ENCODE results near the gene ELL2.
A peak's percentile ranks its signal among the peaks of the same experiment; 100 is the strongest.

Gene ELL2

DNA sequence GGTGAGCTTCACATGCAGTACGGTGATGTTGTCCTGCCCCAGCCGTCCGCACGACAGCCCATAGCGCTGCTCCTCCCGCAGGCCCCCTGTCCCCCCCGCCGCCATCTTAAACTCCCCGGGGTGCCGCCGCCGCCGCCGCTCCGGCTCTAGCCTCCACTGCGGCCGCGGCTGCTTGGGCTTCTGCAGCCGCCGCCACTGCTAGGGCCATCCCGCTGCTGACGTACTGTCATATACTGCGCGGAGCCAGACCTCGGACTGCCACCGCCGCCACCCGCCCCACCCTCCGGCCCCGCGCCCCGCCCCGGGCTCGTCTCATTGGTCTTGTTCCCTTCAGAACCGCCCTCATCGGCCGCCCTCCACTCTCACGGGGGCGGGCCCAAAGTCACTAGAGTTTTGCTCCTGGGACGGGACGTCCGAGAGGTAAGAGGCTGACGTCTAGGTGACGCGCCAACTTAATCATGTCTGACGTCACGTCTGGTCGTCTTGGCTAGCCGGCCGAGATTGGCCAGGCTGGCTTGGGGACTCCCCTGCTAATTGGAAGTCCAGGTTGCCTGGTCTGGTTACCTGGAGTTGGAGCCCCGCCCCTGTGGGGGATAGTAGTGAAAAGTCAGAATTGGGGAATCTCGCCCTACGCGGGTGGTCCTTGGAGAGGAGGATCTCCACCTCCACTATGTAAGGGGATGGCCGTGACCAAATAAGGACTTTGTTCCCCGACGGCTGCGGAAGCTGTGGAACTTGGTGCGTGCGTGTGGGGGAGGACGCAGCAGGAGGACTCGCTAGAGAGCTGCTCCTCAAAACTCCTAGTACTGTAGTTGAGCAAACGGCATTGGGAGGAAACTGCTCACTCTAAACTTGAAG is at the start of gene ELL2:
TSS of gene ELL2 (minus strand) at position 235 of the 858 bp plus-strand sequence. CDS start at position 105, 130 bp downstream.
- DNase-seq (ENCODE audit: low spot score) (peak; percentile 95), FAIRE-seq (peak; percentile 53)

- FAIRE-seq (no peak), DNase-seq (ENCODE audit: low spot score) (no peak)
These were observed 47.5 kb upstream of the ELL2 start for GRCh38 chr5:96008987-96009647.

GRCh38 chr5:96008487-96008886 is 46.8 kb upstream of the ELL2 start:
- DNase-seq (ENCODE audit: low spot score) (no peak), FAIRE-seq (no peak)

DNA sequence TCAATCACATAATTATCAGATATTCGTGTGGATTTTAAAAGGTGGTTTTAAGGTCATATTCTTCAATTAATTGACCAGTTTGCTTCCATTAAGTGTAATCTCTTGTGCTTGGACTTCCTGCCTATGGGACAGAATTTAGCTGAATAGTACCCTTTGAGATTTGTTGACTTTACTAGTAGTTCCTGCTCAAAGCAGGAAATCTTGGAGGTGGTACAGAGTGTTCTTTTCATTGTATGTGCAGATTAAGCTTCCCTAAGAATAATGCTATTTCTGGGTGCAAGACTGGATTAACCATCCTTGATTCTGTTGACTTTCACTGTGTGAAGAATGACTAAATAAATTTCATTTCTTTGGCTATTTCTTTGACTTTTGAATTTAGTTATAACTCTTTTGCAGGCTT is 45.4 kb upstream of the ELL2 start:
- DNase-seq (ENCODE audit: low spot score), result no peak
- no peak for FAIRE-seq

DNA sequence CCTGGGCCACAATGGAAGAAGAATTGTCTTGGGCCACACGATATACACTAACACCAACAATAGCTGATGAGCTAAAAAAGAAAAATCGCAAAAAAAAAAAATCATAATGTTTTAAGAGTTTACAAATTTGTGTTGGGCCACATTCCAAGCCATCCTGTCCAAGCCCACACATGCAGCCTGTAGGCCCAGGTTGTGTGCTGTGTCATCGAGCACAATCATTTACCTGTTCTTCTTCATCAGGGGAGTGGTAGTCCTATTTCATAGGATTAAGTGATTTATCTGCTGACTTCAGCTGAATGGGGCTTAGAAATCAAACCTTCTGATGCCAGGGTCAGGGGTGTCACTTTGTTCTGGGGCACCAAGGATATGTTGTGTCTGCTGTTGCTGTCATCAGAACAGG is 44.6 kb upstream of the ELL2 start:
- FAIRE-seq (no peak), DNase-seq (ENCODE audit: low spot score) (no peak)

DNA sequence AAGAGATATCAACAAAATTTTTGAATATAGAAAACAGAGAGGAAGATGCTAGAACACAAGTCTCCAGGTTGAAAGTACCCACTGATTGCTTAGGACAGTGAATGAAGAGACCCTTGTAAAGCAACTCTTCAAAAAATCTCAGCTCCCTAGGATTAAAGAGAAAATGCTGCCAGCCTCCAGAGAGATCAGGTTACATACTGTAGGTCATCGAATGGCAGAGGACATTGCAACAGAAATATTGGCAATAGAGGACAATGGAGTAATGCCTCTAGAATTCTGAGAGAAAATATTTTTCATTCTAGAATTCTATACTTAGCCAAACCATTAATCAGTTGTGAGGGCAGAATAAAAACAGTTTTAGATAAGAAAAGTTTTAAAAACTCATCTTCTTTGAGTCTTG is 43.1 kb upstream of the ELL2 start:
- FAIRE-seq, result no peak
- no peak for DNase-seq (ENCODE audit: low spot score)

DNA sequence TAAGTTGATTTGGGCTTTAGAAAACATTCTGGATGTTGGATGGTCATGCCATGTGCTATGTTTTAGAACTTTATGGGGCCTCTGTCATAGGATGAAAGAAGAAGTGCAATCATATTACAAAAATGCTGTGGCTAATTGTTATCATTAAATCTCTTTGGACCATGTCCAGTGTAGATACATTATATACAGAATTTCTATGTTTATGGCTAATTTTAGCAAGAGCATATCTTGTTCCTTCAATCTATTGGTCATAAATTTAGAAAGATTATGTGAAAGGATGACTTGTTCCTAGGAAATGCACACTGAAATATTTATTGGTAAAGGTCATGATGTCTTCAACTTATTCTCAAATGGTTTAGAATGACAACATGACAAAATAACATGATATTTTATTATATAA is 42.4 kb upstream of the ELL2 start:
- DNase-seq (ENCODE audit: low spot score) (no peak), FAIRE-seq (no peak)

DNA sequence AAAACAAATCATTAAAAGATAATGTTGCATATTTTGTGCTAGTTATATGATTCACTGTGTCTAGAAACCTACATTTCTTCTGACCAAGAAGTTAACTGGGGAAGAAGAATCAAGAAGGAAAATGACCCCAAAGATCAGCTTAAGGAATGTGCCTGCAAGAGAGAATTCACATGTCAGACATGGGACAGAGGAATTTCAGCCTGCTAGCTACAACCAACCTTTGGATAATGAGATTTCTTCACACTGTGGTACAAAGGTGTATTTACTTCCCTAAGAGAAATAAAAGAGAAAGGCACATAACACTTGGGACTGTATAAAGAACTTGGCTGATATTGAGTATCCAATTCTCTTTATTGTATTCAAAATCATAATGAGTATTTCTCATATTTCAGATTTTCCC is 39.6 kb upstream of the ELL2 start:
- DNase-seq (ENCODE audit: low spot score), result no peak
- FAIRE-seq, result no peak

DNA sequence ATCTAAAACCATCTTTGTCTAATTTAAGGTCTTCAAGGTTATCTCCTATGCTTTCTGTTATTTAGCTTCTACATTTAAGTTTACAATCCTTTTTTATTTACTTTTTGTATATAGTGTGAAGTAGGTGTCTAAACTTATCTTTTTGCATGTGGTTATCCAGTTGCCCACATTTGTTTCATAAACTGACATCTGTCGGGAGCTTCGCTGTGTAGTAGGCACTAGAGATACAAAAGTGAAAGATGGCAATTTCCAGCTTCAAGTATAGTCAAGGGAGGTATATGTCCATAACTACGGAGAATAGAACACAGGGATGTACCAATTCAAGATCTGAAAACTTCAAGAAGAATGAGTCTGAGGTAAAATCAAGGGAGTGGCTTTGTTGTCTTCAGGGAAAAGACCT is 38.7 kb upstream of the ELL2 start:
- no peak for FAIRE-seq

DNA sequence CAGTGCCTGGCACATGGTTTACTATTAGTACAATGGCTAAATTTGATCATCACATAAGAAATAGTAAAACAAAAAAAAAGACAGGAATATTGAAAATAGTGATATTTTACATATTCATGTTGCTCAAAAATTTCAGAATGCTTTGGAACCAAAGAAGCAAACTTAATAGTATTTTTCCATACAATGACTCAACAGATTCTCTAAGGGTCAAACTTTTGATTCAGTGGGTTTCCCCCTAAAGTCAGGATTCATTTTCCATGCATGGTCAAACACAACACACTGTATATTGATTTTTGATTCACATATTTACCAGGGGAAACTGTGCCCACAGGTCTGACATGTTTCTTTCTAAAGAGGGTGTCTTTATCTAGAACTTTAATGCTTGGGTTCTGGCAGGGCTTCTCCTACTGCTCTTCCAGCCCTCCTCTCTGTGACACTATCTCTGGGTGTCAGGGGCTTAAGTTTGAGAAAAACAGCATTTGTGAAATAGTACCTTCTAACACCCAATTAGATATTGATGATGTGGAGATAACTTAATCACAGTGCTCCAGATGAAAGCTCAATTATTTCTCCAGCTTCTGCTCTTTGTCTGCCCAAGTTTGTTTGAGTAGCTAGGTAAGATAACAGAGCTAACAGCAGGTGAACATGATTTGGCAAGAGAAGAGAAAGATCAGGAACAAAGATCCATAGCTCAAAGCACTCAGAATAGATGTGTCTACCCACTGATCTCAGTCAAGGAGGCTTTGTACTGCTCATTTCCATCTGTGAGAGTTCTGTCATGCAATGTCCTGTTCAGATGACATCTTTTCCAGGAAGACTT is 35.5 kb upstream of the ELL2 start:
- DNase-seq (ENCODE audit: low spot score), result no peak
- no peak for FAIRE-seq

More for the DNA sequence above, 38.7 kb upstream of the ELL2 start:
- DNase-seq (ENCODE audit: low spot score), result no peak

GRCh38 chr5:95995962-95996489 is 34.4 kb upstream of the ELL2 start:
- FAIRE-seq (no peak), DNase-seq (ENCODE audit: low spot score) (no peak)

DNA sequence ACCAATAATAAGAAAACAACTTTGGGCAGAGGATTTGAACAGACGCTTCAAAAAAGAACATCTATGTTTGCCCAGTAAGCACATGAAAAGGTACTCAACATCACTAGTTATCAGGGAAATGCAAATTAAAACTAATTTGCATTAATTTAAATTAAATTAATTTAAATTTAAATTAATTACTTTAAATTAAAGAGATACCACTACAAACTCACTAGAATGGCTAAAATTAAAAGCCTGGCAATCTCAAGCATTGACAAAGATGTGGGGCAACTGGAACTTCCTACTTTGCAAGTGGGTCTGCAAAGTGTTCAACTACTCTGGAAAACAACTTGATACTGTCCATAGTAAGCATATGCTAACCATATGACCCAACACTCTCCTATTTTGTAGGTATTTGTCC is 32.1 kb upstream of the ELL2 start:
- FAIRE-seq (no peak), DNase-seq (ENCODE audit: low spot score) (no peak)

GRCh38 chr5:95993266-95993665 is 31.6 kb upstream of the ELL2 start:
- no peak for FAIRE-seq
- DNase-seq (ENCODE audit: low spot score), result no peak

- FAIRE-seq (no peak), DNase-seq (ENCODE audit: low spot score) (no peak)
These were observed 27.8 kb upstream of the ELL2 start for GRCh38 chr5:95989283-95990048.

DNA sequence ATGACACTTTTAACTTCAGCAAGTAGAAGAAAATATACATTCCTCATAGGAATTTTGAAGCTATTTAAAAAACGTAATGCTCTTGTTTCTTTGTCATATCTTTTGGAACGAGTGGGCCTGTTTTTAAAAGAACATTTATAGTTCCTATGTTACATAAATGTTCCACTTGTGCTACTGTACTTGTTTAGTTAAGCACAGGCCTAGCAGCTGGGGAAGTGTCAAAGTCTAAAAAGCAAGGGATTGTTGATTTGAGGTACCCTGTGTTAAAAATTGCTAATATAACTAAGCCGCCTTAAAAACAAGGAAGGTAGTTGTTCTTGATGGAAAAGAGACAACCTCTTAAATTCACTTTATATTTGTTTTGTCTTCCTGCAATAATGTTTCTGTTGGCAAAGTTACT is 27.2 kb upstream of the ELL2 start:
- FAIRE-seq (no peak), DNase-seq (ENCODE audit: low spot score) (no peak)

DNA sequence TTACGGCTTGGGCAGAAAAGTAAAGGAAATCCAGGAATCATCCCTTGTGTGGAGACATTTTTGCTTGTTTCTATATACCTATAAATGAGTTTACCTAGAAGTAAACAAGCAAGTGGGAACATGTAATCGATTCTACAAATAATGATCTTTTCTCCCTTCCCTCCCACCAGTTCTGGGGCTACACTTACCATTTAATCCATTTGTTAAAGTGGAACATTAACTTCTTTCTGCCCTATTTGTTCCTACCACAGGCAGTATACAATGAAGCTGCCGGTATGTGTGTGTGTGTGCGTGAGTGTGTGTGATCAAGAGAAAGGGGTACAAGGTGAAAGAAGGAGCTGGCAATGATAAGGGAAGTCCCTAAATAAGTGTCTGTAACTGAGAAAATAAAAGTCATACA is 26.4 kb upstream of the ELL2 start:
- FAIRE-seq, result no peak
- no peak for DNase-seq (ENCODE audit: low spot score)

GRCh38 chr5:95986937-95987520 is 25.4 kb upstream of the ELL2 start:
- no peak for FAIRE-seq

GRCh38 chr5:95986001-95986400 is 24.4 kb upstream of the ELL2 start:
- DNase-seq (ENCODE audit: low spot score), result no peak
- no peak for FAIRE-seq

More at GRCh38 chr5:95986937-95987520, 25.4 kb upstream of the ELL2 start:
- DNase-seq (ENCODE audit: low spot score), result no peak

DNA sequence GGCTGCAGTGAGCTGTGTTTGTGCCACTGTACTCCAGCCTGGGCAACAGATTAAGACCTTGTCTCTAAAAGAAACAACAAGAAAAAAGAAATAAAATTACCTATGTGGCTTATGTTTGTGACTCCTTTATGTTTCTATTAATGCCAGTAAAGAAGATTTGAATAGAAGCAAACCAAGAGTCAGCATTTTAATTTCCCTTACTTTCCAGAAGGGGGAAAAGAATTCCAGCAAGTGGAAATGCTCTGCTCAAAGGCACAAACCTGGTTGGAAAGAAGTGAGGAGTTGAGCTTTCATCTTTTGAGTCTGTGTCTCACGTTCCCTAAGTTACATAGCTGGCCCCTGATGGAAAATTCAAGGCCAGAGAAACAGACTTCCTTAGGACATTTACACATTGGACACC is 23.6 kb upstream of the ELL2 start:
- DNase-seq (ENCODE audit: low spot score) (no peak), FAIRE-seq (no peak)

- FAIRE-seq (no peak), DNase-seq (ENCODE audit: low spot score) (no peak)
These were observed 22.8 kb upstream of the ELL2 start for GRCh38 chr5:95984287-95984938.

All from urothelium cell line (cell line).